Panc1 (cell line): ENCODE data around the gene RBBP4.

Source experiments
- SIN3A ChIP-seq: IDR thresholded peaks from 2 replicates; pipeline ENCODE4 v1.6.1; 2012; ENCODE audit warnings: low read depth, mild to moderate bottlenecking, low read length, moderate library complexity, borderline replicate concordance; ENCODE audit not compliant: insufficient read depth
- TCF7L2 ChIP-seq: IDR thresholded peaks from 2 replicates; pipeline ENCODE4 v1.6.1; 2011; ENCODE audit warnings: mild to moderate bottlenecking, low read depth, low read length, inconsistent platforms
- TF ChIP-seq, protein P1 (sequence below): fragments of 450-650 bp; IDR thresholded peaks from 2 replicates; pipeline ENCODE4 v1.5.1; 2017; ENCODE audit warnings: mild to moderate bottlenecking
- TF ChIP-seq, protein P2 (sequence below), 2 experiments: IDR thresholded peaks; 2 replicates each; pipeline ENCODE4 v1.6.1; 2011 to 2012; ENCODE audit warnings: low read depth in 2 of 2, control low read depth in 1 of 2, low read length in 1 of 2, mild to moderate bottlenecking in 1 of 2, moderate library complexity in 1 of 2; ENCODE audit not compliant: insufficient read depth in 1 of 2

DNA sequence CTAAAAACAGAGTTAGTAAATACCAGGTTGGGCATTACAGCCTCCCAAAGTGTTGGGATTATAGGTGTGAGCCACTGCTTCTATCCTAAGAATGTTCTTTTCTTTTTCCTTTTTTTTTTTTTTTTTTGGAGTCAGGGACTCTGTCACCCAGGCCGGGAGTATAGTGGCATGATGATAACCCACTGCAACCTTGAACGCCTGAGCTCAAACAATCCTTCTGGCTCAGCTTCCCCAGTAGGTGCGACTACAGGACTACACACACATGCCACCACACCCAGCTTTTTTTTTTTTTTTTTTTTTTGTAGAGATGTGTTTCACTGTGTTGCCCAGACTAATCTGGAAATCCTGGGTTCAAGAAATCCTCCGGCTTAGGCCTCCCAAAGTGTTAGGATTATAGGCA lies 6.6 kb upstream of the RBBP4 start:
- TF ChIP-seq, protein P1, sequence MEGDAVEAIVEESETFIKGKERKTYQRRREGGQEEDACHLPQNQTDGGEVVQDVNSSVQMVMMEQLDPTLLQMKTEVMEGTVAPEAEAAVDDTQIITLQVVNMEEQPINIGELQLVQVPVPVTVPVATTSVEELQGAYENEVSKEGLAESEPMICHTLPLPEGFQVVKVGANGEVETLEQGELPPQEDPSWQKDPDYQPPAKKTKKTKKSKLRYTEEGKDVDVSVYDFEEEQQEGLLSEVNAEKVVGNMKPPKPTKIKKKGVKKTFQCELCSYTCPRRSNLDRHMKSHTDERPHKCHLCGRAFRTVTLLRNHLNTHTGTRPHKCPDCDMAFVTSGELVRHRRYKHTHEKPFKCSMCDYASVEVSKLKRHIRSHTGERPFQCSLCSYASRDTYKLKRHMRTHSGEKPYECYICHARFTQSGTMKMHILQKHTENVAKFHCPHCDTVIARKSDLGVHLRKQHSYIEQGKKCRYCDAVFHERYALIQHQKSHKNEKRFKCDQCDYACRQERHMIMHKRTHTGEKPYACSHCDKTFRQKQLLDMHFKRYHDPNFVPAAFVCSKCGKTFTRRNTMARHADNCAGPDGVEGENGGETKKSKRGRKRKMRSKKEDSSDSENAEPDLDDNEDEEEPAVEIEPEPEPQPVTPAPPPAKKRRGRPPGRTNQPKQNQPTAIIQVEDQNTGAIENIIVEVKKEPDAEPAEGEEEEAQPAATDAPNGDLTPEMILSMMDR, result no peak
- TF ChIP-seq TCF7L2 (no peak), SIN3A (no peak)
- TF ChIP-seq, protein P2, sequence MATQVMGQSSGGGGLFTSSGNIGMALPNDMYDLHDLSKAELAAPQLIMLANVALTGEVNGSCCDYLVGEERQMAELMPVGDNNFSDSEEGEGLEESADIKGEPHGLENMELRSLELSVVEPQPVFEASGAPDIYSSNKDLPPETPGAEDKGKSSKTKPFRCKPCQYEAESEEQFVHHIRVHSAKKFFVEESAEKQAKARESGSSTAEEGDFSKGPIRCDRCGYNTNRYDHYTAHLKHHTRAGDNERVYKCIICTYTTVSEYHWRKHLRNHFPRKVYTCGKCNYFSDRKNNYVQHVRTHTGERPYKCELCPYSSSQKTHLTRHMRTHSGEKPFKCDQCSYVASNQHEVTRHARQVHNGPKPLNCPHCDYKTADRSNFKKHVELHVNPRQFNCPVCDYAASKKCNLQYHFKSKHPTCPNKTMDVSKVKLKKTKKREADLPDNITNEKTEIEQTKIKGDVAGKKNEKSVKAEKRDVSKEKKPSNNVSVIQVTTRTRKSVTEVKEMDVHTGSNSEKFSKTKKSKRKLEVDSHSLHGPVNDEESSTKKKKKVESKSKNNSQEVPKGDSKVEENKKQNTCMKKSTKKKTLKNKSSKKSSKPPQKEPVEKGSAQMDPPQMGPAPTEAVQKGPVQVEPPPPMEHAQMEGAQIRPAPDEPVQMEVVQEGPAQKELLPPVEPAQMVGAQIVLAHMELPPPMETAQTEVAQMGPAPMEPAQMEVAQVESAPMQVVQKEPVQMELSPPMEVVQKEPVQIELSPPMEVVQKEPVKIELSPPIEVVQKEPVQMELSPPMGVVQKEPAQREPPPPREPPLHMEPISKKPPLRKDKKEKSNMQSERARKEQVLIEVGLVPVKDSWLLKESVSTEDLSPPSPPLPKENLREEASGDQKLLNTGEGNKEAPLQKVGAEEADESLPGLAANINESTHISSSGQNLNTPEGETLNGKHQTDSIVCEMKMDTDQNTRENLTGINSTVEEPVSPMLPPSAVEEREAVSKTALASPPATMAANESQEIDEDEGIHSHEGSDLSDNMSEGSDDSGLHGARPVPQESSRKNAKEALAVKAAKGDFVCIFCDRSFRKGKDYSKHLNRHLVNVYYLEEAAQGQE (IDR thresholded peaks at IDR 0.05; ENCODE audit: insufficient read depth in 1 of 2, low read depth in 2 of 2, low read length in 1 of 2), result no peak
